ENCODE results near the gene SLC12A7. TPM values are rescaled to one million over a fixed set of nuclear protein-coding genes. Genes with fewer than 3 reads are reported as not detected.

The SLC12A7 gene
- total RNA-seq, 2 donors from 2014 or later, result 27.6 to 138 TPM

GRCh38 chr5:1074226-1074625, 37.6 kb downstream of the SLC12A7 start:
- DNase-seq (ENCODE audit: low spot score), result no peak
- TF ChIP-seq CTCF (IDR thresholded peaks at IDR 0.05), result no peak
- TF ChIP-seq POLR2A (IDR thresholded peaks at IDR 0.05), result no peak
- TF ChIP-seq POLR2AphosphoS5 (IDR thresholded peaks at IDR 0.05), result no peak
- no peaks in the 10 kb centered on the region for H3K36me3 ChIP-seq
- no peak overlapping the region for H3K27ac ChIP-seq
- H3K27me3 ChIP-seq (replicated peaks; ENCODE audit: insufficient read depth), result no peaks in the 10 kb centered on the region
- intact Hi-C loops (cut with DNase I), result no loop called here
- H3K9me3 ChIP-seq, result no peaks in the 10 kb centered on the region
- H3K4me1 ChIP-seq (replicated peaks), result no peaks in the 10 kb centered on the region
- no peak overlapping the region for H3K4me3 ChIP-seq
- 91% methylated on average over 13 of the region's 18 CpGs for WGBS

GRCh38 chr5:1073239-1074102, 38.4 kb downstream of the SLC12A7 start:
- H3K4me3 ChIP-seq, result no peak overlapping the region
- intact Hi-C loops (cut with DNase I), result no loop called here
- TF ChIP-seq POLR2A (IDR thresholded peaks at IDR 0.05) (no peak), POLR2AphosphoS5 (IDR thresholded peaks at IDR 0.05) (no peak), CTCF (IDR thresholded peaks at IDR 0.05) (no peak)
- no peaks in the 10 kb centered on the region for H3K9me3 ChIP-seq
- DNase-seq (ENCODE audit: low spot score), result no peak
- no peaks in the 10 kb centered on the region for H3K4me1 ChIP-seq (replicated peaks)
- whole genome bisulfite sequencing, result 81% methylated on average over 44 of the region's 46 CpGs
- H3K27me3 ChIP-seq (replicated peaks; ENCODE audit: insufficient read depth), result no peaks in the 10 kb centered on the region
- peaks cover 0 to 4% of the 10 kb centered on the region in 2 donors for H3K36me3 ChIP-seq
- no peak overlapping the region for H3K27ac ChIP-seq

- Histone ChIP-seq H3K4me1 (replicated peaks) (no peaks in the 10 kb centered on the region), H3K36me3 (peaks cover 0 to 4% of the 10 kb centered on the region in 2 donors), H3K27me3 (replicated peaks; ENCODE audit: insufficient read depth) (no peaks in the 10 kb centered on the region), H3K9me3 (no peaks in the 10 kb centered on the region), H3K4me3 (no peak overlapping the region), H3K27ac (no peak overlapping the region)
- DNase-seq (ENCODE audit: low spot score), result no peak
- TF ChIP-seq CTCF (IDR thresholded peaks at IDR 0.05) (no peak), POLR2A (IDR thresholded peaks at IDR 0.05) (no peak), POLR2AphosphoS5 (IDR thresholded peaks at IDR 0.05) (no peak)
- intact Hi-C loops (cut with DNase I), result no loop called here
- WGBS, result 88% methylated on average over 13 of the region's 15 CpGs
These were observed 42.2 kb downstream of the SLC12A7 start for GRCh38 chr5:1069720-1070088.

GRCh38 chr5:1068895-1069719, 42.8 kb downstream of the SLC12A7 start:
- no peaks in the 10 kb centered on the region for H3K4me1 ChIP-seq (replicated peaks)
- no peak for TF ChIP-seq POLR2A (IDR thresholded peaks at IDR 0.05)
- TF ChIP-seq CTCF (IDR thresholded peaks at IDR 0.05), result no peak
- TF ChIP-seq POLR2AphosphoS5 (IDR thresholded peaks at IDR 0.05), result no peak
- H3K27me3 ChIP-seq (replicated peaks; ENCODE audit: insufficient read depth), result no peaks in the 10 kb centered on the region
- no peak overlapping the region for H3K4me3 ChIP-seq
- H3K9me3 ChIP-seq, result no peaks in the 10 kb centered on the region
- 94% methylated on average over 33 of the region's 33 CpGs for whole genome bisulfite sequencing
- intact Hi-C loops (cut with DNase I), result no loop called here
- no peak overlapping the region for H3K27ac ChIP-seq
- no peak for DNase-seq (ENCODE audit: low spot score)
- H3K36me3 ChIP-seq, result peaks cover 0 to 6% of the 10 kb centered on the region in 2 donors
